Sigmoid colon (tissue), 4 donors: ENCODE data around the gene CHL1.

ENCODE experiments used
- CTCF ChIP-seq, 4 experiments: fragments of 450-650 bp in 3 of 4; fragments of 200-600 bp in 1 of 4; IDR thresholded peaks; one replicate each; pipeline ENCODE4 v1.5.1; 2016 to 2019; ENCODE audit warnings: antibody characterized with exemption in 4 of 4, mild to moderate bottlenecking in 3 of 4, moderate library complexity in 2 of 4
- EP300 ChIP-seq, 4 donors: sonication (generic); formaldehyde crosslinking; IDR thresholded peaks; one replicate each; pipeline ENCODE4 v1.6.1; 2017; ENCODE audit warnings: antibody characterized with exemption in 4 of 4

GRCh38 chr3:453106-453505 lies 256.5 kb downstream of the CHL1 start:
- TF ChIP-seq EP300 (IDR thresholded peaks at IDR 0.05) (no peak), CTCF (IDR thresholded peaks at IDR 0.05) (no peak)
